Ishikawa (cell line): ENCODE data around the gene NIPA2.
A peak's percentile ranks its signal among the peaks of the same experiment; 100 is the strongest.

Source experiments
- CEBPB ChIP-seq: IDR thresholded peaks from 2 replicates; pipeline ENCODE4 v1.6.1; 2012
- CREB1 ChIP-seq: IDR thresholded peaks from 2 replicates; pipeline ENCODE4 v1.6.1; 2012; ENCODE audit warnings: low read depth
- EGR1 ChIP-seq: IDR thresholded peaks from 2 replicates; pipeline ENCODE4 v1.6.1; 2012
- EP300 ChIP-seq: IDR thresholded peaks from 2 replicates; pipeline ENCODE4 v1.6.1; 2012; ENCODE audit warnings: borderline replicate concordance
- FOXM1 ChIP-seq: IDR thresholded peaks from 2 replicates; pipeline ENCODE4 v1.6.1; 2012; ENCODE audit warnings: low read depth, borderline replicate concordance
- NFIC ChIP-seq: IDR thresholded peaks from 2 replicates; pipeline ENCODE4 v1.6.1; 2012
- RAD21 ChIP-seq: IDR thresholded peaks from 2 replicates; pipeline ENCODE4 v1.6.1; 2012; ENCODE audit warnings: low read depth
- REST ChIP-seq: IDR thresholded peaks from 2 replicates; pipeline ENCODE4 v1.6.1; 2012; ENCODE audit warnings: low read depth, mild to moderate bottlenecking
- TAF1 ChIP-seq: IDR thresholded peaks from 2 replicates; pipeline ENCODE4 v1.6.1; 2012; ENCODE audit warnings: low read depth, mild to moderate bottlenecking
- TCF12 ChIP-seq: IDR thresholded peaks from 2 replicates; pipeline ENCODE4 v1.6.1; 2012; ENCODE audit warnings: low read depth
- TEAD4 ChIP-seq: IDR thresholded peaks from 2 replicates; pipeline ENCODE4 v1.6.1; 2012
- USF1 ChIP-seq: IDR thresholded peaks from 2 replicates; pipeline ENCODE4 v1.6.1; 2012
- YY1 ChIP-seq: IDR thresholded peaks from 2 replicates; pipeline ENCODE4 v1.6.1; 2012; ENCODE audit warnings: low read depth
- ZBTB7A ChIP-seq: IDR thresholded peaks from 2 replicates; pipeline ENCODE4 v1.6.1; 2012; ENCODE audit warnings: low read depth
- TF ChIP-seq, protein P1 (sequence below): IDR thresholded peaks from 2 replicates; pipeline ENCODE4 v1.6.1; 2012

The NIPA2 gene

DNA sequence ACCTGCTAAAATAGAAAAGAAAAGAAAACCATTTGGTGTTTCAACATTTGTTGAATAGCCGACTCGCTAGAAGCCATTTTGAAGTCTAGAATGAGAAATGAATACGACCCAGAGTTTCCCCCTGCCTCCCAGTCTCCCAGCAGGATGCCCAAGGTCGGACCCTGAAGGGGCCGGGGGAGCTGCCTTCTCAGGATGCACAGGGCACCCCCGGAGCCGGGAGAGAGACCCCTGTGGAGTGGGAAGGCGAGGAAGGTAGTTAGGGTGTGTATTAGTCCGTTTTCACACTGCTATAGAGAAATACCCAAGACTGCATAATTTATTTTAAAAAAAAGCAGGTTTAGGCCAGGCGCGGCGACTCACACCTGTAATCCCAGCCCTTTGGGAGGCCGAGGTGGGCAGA lies 44.7 kb downstream of the NIPA2 start:
- no peak for TF ChIP-seq EGR1
- no peak for TF ChIP-seq CEBPB
- no peak for TF ChIP-seq YY1
- TF ChIP-seq RAD21 = no peak
- no peak for TF ChIP-seq TCF12
- no peak for TF ChIP-seq CREB1
- no peak for TF ChIP-seq TAF1
- no peak for TF ChIP-seq REST
- no peak for TF ChIP-seq USF1
- TF ChIP-seq EP300 = no peak
- no peak for TF ChIP-seq FOXM1

DNA sequence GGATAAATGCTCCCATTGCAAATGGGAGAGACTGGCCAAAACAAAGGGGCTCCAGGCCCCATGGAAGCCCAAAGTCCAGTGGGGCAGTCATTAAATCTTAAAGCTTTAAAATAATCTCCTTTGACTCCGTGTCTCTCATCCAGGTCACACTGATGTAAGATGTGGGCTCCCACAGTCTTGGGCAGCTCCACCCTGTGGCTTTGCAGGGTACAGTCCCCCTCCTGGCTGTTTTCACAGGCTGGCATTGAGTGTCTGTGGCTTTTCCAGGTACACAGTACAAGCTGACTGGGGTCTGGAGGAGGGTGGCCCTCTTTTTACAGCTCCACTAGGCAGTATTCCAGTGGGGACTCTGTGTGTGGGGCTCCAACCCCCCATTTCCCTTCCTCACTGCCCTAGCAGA lies 45.9 kb downstream of the NIPA2 start:
- TF ChIP-seq RAD21 (peak; percentile 20; the same call in 1 of the 2 replicates), YY1 (no peak), REST (no peak)

GRCh38 chr15:22885120-22885519 lies 46.7 kb downstream of the NIPA2 start:
- TF ChIP-seq TEAD4 (no peak), REST (no peak), CEBPB (no peak), EP300 (no peak), EGR1 (no peak), FOXM1 (no peak), YY1 (no peak), TCF12 (no peak), NFIC (no peak), TAF1 (no peak), ZBTB7A (no peak), CREB1 (no peak), USF1 (no peak), RAD21 (no peak)
- TF ChIP-seq, protein P1, sequence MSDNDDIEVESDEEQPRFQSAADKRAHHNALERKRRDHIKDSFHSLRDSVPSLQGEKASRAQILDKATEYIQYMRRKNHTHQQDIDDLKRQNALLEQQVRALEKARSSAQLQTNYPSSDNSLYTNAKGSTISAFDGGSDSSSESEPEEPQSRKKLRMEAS = no peak

- TF ChIP-seq FOXM1 (no peak), TCF12 (no peak), EP300 (no peak), RAD21 (no peak), NFIC (no peak), EGR1 (no peak), TAF1 (no peak), CREB1 (no peak), USF1 (no peak), ZBTB7A (no peak), YY1 (no peak), TEAD4 (no peak), CEBPB (no peak), REST (no peak)
- TF ChIP-seq, protein P1 = no peak
These were observed 48.9 kb downstream of the NIPA2 start for GRCh38 chr15:22887157-22887951.
